HG03175 (cell line): ENCODE measurements around the gene DOC2B.
"Not testable (repeated sequence)": the region's sequence is repeated elsewhere in the genome, so short reads cannot be mapped to it uniquely, and the experiment has no call there.

Experiments
- ATAC-seq: cut with Tn5 transposase; IDR thresholded peaks from one replicate; pipeline ENCODE4 v1.9.1; 2021; ENCODE audit warnings: mild to moderate bottlenecking, moderate library complexity; ENCODE audit not compliant: unreplicated experiment

DOC2B gene

DNA sequence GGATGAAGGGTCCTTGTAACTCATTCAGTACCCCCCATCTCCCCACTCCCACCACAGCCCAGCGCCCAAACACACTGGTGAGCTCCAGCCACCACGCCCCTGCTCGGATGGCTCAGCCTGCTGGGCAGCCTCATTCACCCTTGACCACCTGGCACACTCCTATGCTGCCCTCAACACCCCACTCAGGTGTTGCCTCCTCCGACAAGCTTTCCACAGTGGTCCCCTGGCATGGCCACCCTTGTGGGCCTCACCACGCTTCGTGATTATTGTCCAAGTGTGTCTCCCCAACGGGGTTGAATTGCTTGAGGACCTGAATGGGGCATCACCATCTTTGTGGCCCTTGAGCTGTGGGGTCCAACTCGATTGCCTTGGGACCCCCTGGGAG is 12.0 kb upstream of the DOC2B start:
- no peak for ATAC-seq

DNA sequence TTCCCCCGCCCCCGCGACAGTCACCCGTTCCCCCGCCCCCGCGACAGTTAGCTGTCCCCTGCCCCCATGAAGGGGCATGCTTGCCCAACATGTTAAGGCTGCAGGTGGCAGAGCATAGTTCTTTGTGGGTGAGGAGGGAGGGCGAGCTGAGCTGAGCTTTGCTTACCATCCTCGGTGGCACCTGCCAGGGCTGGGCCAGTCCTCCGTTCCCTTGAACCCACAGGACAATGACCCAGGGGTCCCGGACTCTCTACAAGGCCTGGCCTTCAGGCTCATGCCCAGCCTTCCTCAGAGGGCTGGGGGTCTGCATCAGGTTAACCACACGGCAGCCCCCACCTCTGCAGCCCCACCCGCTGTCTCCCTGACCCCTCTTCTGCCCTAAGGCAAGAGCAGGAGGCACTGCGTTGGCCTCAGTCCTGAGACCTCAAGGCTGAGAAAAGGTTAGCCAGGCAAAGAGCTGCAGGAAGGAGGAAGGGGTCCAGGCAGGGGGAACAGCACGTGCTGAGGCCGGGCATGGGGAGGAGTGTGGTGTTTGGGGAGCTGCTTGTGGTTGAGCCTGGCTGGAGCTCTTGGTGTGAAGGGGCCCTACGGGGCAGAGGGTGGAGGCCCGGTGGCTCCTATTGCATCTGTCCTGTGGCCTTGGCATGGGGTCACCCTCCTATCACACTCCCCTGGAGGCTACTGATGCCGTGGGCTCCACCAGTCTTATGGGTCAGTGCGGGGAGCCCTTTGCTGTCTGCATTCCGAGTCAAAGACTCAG is 11.4 kb upstream of the DOC2B start:
- no peak for ATAC-seq

DNA sequence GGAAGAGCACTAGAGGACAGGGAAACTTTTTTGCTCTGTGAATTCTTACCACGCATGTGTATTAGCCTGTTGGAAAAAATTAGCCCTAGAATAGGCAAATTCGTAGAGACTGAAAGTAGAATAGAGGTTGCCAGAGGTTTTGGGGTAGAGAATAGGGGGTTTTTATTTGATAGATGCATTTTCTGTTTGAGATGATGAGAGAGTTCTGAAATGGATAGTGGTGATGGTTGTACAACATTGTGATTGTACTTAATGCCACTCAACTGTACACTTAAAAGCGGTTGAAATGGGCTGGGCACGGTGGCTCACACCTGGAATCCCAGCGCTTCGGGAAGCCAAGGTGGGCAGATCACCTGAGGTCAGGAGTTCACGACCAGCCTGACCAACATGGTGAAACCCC is 8.0 kb upstream of the DOC2B start:
- no peak for ATAC-seq

DNA sequence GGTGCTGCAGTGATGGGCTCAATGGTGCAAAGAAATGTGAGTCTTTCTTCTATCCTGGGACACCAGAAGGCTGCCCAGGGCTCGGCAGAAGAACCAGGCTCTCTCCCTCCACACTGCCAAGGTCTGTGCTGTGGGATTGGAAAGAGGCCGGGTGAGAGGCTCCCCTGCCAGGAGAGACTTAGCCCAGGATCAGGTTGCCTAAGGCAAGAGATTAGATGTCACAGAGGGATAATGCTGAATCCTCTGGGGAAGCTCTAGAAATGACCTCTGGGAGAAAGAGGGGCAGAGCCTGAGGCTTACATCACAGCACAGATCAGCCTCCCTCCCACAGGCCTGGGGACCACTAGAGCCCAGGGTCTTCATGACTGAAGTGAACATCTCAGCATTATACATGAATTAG is 5.7 kb upstream of the DOC2B start:
- ATAC-seq = no peak

DNA sequence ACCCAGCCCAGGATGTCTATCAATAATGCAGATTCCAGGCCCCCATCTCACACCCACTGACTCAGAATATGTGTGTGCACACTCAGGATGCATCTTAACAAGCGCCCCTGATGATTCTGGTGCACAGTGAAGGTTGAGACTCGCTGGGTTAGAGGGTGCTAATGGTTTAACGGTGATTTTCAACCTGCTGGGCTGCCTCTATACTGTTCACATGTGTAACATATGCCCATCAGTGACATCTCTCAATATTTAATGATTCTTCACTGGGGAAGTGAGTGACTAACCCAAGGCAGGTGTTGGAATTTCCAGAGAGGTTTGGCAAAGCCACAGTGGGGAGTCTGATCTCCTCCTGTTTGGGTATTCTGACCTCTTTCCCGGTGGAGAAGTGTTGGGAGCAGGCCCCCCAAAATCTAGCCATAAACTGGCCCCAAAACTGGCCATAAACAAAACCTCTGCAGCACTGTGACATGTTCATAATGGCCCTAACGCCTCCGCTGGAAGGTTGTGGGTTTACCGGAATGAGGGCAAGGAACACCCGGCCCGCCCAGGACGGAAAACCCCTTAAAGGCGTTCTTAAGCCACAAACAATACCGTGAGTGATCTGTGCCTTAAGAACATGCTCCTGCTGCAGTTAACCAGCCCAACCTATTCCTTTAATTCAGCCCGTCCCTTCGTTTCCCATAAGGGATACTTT is 4.1 kb upstream of the DOC2B start:
- ATAC-seq = no peak

DNA sequence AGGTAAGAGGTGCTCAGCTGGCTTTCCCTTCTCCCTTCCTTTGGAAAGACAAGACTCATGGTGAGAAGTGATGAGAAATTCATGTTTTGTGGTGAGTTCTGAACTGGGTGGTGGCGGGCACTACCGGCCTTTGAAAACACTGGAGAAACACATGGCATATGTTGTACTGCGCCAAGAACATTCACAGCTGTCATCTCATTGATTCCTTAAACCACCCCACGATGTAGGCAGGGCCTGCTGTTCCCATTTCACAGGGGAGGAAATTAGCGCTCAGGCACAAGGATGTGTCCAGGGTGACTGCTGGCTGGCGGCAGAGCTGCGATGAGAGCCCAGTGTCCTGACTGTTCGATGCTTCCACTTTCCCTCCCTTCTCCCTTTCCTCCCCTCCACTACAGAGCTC is 1.6 kb upstream of the DOC2B start:
- ATAC-seq = no peak

DNA sequence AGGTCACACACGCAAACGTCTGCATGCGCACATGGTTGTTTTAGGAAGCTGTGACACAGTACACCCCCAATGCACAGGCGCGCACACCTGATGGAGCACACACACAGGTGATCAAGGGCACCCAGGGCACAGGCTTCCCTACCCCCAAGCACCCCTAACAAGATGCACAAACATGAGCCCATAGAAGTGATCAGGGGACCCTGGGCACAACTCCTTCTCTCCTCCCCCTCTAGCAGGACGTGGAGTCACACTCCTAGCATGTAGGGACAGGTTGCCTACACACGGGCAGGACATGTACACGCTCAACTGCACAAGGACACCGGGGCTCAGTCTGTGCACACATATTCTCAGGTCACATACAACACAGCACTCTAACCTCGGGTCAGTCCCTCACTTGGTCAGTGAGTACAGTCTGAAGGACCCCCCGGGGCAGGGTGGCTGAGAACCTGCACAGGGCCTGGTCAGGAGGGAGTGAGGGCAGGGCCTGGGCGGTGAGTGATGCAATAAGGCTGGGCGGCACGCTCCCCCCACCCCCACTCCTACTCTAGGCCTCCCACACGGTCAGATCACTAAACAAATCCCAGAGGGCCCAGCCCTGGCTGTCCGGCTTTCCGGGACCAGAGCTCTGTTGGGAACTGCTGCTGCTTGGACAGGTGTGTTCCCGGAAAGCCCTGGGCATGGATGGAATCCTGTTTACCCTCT is 751 bp upstream of the DOC2B start:
- ATAC-seq = no peak

DNA sequence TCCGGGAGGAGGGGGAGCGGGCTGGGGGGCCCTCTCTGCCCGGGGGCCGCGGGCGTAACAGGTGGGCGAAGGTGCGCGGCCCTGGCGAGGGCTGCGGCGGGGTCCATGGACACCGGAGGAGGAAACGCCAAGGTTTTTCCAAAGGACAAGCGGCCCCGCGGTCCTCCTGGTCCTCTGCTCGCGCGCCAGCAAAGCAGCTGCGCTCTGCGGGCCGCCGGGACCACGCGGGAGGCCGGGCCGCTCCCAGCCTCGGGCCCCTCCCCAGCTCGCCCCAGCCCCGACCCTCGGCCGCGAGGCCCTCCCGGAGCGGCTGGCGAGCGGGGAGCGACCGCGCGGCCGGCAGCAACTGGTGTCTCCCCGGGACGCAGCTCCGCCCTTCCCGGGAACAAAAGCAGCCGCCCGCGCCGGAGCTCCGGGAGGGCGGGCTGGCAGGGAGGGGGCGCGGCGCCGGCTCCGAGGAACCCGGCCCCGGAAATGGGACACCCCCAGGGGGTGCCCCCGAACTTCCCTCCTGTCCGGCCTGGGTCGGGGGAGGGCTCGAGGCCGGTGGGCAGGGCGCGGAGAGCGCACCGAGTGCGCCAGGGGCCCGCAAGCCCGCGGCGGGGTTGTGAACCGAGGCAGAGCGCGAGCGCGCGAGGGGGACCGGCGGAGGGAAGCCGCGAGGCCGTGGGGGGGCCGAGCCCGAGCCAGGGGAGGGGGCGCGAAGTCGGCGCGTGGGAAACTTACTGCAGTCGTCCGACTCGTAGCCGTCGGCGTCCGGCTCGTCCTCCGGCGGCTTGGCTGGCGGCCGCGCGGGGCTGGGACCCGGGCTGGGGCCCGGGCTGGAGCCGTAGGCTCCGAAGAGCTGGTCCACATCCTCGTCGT is 837 bp downstream of the DOC2B start:
- no peak for ATAC-seq

DNA sequence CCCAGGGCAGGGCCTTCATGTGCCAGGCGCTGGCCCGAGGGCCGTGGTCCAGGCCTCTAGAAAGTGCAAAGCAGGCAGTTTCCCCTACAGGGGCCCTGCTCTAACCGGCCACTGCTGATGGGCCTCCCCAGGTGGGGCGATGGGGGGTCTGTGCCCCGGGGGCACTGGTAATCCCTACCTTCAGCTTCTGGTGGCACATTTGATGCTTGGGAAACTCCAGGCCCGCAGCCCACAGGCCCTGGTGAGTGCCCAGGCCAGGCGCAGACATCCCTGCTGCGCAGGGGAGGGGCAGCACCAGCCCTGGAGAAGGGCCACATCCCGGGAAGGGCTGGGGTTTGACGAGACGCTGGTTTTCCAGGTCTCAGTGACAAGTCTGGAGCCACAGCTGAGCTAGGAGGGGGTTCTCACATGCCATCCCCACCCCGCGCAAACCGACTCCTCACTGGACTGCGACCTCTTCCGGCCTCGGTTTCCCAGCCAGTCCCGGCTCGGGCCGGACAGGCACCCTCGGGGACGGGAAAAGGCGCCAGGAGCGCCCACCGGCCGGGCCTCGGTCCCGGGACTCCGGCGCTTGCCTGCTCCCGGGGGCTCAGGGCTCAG is 1.6 kb downstream of the DOC2B start:
- no peak for ATAC-seq

DNA sequence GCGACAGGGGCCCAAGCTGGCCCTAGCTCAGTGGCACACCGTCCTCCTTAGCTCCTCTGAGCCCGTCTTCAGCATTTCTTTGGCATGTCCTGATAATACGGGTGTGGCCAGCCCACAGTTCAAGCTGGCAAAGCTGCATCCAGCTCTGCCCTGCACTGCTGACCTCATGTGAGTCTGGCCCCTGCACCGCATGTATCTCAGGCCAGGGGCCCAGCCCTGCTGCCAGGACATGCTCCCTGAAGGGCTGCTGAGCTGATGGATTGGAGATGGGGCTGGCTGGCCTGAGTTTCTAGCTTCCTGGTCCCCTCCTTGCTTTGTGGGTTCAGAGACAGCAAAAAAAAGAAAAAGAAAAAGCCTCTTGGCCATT is 2.4 kb downstream of the DOC2B start:
- ATAC-seq = no peak

DNA sequence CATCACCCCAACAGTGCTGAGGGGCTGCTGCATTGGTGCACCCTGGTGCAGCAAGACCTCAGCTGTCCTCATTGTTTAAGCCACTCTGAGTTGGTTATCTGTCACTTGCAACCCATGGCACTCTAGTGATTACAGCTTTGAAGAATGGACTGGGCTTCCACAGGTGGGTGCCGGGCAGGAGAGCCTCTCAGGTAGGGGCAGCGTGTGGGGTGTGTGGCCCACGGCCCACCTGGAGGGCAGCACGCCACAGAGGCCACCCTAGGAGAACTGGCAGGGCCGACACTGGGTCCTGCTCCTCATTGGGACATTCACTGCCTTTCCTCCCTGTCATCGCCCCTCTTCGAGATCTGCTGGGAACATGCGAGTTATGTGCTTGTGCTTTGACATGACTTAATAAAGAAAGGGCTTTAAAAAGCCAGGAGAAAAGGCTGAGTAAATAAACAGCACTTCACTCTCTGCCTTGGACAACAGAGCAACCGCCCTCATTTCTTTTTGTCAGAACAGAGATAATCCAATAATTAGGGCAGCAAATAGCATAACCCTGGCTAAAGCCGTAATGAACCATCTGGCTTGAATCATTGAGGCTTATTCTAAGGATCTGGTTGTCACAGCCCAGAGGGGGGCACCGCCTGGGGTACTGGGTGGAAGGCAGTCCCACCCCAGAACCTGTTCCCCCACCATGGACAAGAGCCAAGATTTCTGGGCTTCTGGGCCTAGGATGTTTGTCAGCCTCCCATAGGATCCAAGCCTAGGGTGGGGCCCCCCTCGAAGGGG is 3.0 kb downstream of the DOC2B start:
- no peak for ATAC-seq

DNA sequence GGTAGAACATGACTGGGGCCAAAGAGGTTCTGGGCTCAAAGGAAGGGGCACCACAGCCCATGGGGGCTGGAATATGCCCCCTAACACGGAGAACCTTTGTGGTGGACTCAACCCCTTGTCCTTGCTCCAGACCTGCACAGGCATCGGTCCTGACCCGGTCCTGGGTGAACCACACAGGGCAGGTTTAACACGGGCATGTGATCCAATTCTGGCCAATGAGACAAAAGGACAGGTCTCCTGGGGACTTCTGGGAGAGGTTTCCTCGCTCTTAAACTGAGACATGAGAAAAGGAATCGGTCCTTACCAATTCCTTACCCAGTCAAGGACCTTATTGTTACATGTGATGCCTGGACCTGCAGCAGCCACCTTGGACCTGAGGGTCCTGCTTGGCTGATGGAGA is 3.7 kb downstream of the DOC2B start:
- ATAC-seq = no peak

DNA sequence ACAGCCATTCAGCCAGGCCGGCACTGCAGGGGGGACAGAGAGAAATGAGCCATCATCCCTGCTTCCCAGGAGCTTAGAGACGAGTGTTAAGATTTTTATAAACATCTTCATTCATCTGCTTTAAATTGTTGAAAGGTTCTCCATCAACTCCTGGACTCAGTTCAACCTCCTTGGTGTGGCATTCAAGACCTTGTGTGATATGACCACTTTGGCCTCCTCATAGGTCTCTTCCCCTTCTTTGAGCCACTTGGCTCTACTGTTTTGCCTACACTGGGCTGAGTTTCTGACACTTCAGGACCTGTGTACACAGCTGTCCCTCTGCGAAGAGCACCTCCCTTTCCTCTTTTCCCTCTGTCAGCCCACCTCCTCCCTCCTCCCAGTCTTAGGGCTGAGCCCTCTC is 4.3 kb downstream of the DOC2B start:
- ATAC-seq = no peak

DNA sequence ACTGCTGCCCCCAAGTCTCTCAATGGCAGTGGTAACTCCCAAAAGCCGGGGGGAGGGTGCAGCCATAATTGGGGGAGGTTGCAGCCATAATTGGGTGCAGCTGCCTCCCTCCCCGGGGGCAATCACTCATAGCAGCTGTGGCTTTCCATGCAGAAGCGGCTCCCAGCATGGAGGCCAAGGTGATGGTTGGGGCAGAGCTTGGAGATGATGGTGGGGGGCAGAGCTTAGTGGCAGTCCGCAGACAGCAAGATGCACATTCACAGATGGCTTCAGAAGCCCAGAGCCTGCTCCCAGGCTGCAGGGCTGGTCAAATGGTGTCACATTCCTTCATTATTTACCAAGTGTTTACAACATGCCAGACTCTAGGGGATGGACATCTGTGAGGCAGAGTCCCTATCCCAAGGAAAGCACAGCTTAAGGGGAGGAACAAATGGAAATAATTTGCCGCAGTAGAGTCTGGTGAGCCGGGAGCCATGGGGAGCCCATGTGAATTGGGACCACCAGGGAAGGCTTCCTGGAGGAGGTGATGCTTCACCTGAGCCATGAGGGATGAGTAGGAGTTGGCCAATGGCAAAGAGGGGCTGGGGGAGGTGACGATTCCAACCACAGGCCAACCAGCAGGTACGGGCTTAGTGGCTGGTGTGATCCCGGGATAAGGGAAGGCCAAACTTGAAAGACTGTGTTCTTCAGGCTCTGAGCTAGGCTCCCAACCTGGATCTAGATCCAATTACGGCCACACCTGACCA is 8.1 kb downstream of the DOC2B start:
- no peak for ATAC-seq

DNA sequence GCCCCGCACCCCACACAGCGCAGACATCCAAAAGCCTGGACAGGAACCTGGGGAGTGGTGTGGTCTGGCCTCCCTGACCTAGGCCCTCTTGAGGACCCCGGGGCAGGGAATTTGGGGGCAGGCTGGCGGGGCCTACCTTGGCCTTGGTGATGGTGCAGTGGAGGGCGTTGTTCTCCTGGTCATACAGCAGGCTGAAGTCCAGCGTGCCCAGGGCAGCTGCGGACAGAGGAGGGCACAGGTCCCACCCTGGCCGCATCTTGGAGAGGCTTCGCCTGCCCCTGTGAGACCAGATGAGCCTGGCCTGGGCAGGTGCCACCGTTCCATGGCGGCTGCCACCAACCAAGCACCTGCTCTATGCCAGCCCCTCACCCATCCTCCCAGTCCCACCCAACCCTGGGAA is 9.0 kb downstream of the DOC2B start:
- ATAC-seq = no peak

DNA sequence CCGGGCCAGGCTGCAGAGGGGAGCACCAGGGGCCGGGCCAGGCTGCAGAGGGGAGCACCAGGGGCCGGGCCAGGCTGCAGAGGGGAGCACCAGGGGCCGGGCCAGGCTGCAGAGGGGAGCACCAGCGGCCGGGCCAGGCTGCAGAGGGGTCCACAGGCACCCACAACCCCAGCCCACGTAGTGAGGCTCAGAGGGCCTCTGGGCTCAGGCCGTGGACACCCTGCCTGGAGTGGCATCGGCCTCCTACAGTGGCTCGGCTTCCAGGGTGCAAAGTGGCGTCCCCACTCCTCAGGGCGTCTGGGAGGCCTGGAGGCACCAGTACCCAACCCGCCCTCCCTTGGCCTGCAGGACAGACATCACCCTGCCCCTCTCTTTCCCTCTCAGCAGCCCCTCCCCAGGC is 9.6 kb downstream of the DOC2B start:
- ATAC-seq = no peak

DNA sequence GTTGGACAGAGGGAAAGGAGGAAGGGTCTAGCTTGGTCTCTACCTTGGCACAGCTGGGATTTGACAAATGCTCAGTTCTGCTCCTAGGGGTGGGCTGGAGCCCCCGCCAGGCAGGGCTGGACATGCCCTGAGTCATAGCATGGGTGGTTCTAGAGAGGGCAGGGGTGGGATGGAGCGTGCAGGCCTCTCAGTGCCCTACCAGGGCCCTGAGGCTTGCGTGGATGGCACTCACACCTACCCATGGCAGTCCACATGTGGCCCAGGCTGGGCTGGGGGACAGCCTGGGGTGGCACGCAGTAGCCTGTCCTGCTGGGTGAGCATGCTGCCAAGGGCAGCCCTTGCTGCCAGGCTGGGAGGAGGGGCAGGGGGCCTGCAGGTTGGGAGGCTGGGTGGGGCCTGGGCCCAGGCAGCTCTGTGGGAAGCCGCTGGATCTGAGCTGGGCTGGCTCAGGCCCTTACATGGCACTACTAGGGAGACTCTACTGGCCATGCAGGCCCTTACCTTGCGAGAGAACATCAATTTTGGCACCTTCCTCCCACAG is 11.2 kb downstream of the DOC2B start:
- no peak for ATAC-seq

DNA sequence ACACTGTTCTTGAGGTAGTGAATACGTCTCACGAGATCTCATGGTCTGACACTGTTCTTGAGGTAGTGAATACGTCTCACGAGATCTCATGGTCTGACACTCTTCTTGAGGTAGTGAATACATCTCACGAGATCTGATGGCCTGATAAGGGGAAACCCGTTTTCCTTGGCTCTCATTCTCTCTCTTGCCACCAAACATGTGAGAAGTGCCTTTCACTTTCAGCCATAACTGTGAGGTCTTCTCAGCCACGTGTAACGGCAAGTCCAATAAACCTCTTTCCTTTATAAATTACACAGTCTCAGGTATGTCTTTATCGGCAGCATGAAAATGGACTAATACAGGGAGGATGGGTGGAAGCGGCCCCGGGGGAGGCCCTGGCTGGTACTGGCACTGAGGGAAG is 12.8 kb downstream of the DOC2B start:
- ATAC-seq = not testable (repeated sequence)

DNA sequence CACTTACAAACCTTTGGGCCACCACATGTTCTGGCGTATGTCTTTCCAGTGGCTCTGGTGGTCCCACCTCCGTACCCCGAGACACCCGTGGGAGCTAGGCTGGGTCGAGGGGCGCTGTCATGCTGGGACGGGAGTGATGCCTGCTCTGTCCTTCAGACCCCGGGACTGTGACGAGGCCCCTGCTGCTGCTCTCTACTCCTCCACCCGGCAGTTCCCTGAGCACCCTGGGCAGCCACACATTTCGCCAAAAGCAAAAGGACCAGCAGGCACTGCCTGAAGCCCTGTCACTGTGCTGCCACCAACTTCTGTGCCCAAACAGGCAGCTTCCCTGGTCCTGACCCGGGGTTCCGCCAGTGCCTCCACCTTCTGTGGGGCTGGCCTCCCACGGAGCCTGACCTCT is 15.5 kb downstream of the DOC2B start:
- ATAC-seq = no peak
